Measurements from ENCODE around the gene ITGB7. TPM values are rescaled to one million over a fixed set of nuclear protein-coding genes. Genes with fewer than 3 reads are reported as not detected.

Gene ITGB7
- total RNA-seq, 1 donor from 2014 or later, result 0.34 TPM

Other genes starting within 250 kb of the ITGB7 start
- 1,240 and 1,351 TPM in 2 replicates for gene EIF4B, start 200.8 kb downstream of the ITGB7 start, total RNA-seq
- 56.2 and 56.5 TPM in 2 replicates for gene TNS2, start 157.2 kb downstream of the ITGB7 start, total RNA-seq
- 13.1 and 16.5 TPM in 2 replicates for gene SPRYD3, start 127.9 kb downstream of the ITGB7 start, total RNA-seq
- 4.9 and 7.0 TPM in 2 replicates for gene IGFBP6, start 109.6 kb downstream of the ITGB7 start, total RNA-seq
- not detected in 2 replicates for gene SOAT2, start 103.8 kb downstream of the ITGB7 start, total RNA-seq
- gene ZNF740, start 26.5 kb downstream of the ITGB7 start, total RNA-seq, result 13.0 and 14.5 TPM in 2 replicates
- gene CSAD, start 26.3 kb downstream of the ITGB7 start, total RNA-seq, result 2.9 and 6.5 TPM in 2 replicates
- 11.7 and 17.7 TPM in 2 replicates for gene RARG, start 25.0 kb upstream of the ITGB7 start, total RNA-seq
- 4.8 and 16.5 TPM in 2 replicates for gene ESPL1, start 61.0 kb upstream of the ITGB7 start, total RNA-seq
- gene PFDN5, start 88.3 kb upstream of the ITGB7 start, total RNA-seq, result 185 and 491 TPM in 2 replicates
- 35.2 and 43.1 TPM in 2 replicates for gene MYG1, start 92.4 kb upstream of the ITGB7 start, total RNA-seq
- gene AAAS, start 114.4 kb upstream of the ITGB7 start, total RNA-seq, result 38.6 and 44.3 TPM in 2 replicates
- gene SP7, start 129.1 kb upstream of the ITGB7 start, total RNA-seq, result not detected in 2 replicates
- 32.7 and 47.1 TPM in 2 replicates for gene SP1, start 172.9 kb upstream of the ITGB7 start, total RNA-seq
- gene AMHR2, start 216.6 kb upstream of the ITGB7 start, total RNA-seq, result not detected in 2 replicates
- gene PRR13, start 234.5 kb upstream of the ITGB7 start, total RNA-seq, result 12.6 and 18.0 TPM in 2 replicates
- gene PCBP2, start 244.9 kb upstream of the ITGB7 start, total RNA-seq, result 417 and 525 TPM in 2 replicates

Measured in dermis blood vessel endothelial cell (primary cell).